SU-DHL-6 (cell line): ENCODE data around the gene CACNA1C.

Experiments used
- EZH2phosphoT487 ChIP-seq: fragments of 200-600 bp; sonication (generic), shearing (Covaris generic); conservative IDR thresholded peaks from 2 replicates; pipeline ENCODE4 v1.6.1; 2018; ENCODE audit warnings: mild to moderate bottlenecking, antibody characterized with exemption, low read length, moderate library complexity, mixed read lengths
- TF ChIP-seq, protein P1 (sequence below): fragments of 200-600 bp; sonication (generic); IDR thresholded peaks from one replicate; pipeline ENCODE4 v1.5.1; 2017; ENCODE audit warnings: antibody characterized with exemption, mild to moderate bottlenecking, low read length, moderate library complexity; ENCODE audit not compliant: insufficient read depth, poor library complexity, severe bottlenecking

DNA sequence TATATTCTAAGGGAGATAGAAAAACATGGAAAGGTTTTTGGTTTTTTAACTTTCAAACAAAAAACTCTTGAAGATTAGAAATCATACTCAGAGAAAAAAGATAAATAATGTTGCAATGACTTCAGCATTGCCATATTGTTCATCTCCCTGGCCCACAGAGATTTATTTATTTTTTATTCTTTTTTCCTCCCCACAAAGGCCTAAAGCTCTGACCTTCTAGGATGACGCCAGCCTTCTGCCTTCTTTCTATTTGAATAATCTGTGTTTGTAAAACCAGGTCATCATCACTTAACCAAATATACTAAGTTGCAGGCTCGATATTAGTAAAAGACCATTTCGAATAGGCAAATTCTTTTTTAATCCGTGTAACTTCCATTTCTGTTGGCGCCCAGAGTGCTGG, 44.1 kb upstream of the CACNA1C start:
- TF ChIP-seq, protein P1, sequence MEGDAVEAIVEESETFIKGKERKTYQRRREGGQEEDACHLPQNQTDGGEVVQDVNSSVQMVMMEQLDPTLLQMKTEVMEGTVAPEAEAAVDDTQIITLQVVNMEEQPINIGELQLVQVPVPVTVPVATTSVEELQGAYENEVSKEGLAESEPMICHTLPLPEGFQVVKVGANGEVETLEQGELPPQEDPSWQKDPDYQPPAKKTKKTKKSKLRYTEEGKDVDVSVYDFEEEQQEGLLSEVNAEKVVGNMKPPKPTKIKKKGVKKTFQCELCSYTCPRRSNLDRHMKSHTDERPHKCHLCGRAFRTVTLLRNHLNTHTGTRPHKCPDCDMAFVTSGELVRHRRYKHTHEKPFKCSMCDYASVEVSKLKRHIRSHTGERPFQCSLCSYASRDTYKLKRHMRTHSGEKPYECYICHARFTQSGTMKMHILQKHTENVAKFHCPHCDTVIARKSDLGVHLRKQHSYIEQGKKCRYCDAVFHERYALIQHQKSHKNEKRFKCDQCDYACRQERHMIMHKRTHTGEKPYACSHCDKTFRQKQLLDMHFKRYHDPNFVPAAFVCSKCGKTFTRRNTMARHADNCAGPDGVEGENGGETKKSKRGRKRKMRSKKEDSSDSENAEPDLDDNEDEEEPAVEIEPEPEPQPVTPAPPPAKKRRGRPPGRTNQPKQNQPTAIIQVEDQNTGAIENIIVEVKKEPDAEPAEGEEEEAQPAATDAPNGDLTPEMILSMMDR = no peak
- no peak for TF ChIP-seq EZH2phosphoT487
